ENCODE measurements around the gene AHCY. TPM values are rescaled to one million over a fixed set of nuclear protein-coding genes. Genes with fewer than 3 reads are reported as not detected.

Gene AHCY
- total RNA-seq, 1 experiment from 2014 or later, result 401 TPM

- CTCF ChIA-PET, result interaction anchor here (1.0 kb wide), 1 partner anchor 95 kb away, joined by 7 read pairs; no protein-coding TSS in a partner anchor
- ATAC-seq, result no peak
- H3K9me3 Mint-ChIP-seq, result no peaks in the 10 kb centered on the region
- H3K4me3 Mint-ChIP-seq, result no peak overlapping the region
- TF ChIP-seq RORB (CRISPR knock-in tag; IDR thresholded peaks at IDR 0.05) (no peak), SMAD4 (CRISPR knock-in tag; IDR thresholded peaks at IDR 0.05) (no peak), TEAD1 (CRISPR knock-in tag; IDR thresholded peaks at IDR 0.05) (no peak), ERG (CRISPR knock-in tag; IDR thresholded peaks at IDR 0.05) (no peak), ZNF138 (CRISPR knock-in tag; conservative IDR thresholded peaks at IDR 0.05) (no peak), NR2C2 (CRISPR knock-in tag; IDR thresholded peaks at IDR 0.05) (no peak), NFATC4 (CRISPR knock-in tag; IDR thresholded peaks at IDR 0.05) (no peak), ZSCAN18 (CRISPR knock-in tag; IDR thresholded peaks at IDR 0.05) (no peak), ATF1 (CRISPR knock-in tag; IDR thresholded peaks at IDR 0.05) (no peak)
- H3K36me3 Mint-ChIP-seq, result peaks cover 83% of the 10 kb centered on the region
- POLR2A ChIA-PET, result no interaction called here
- no peaks in the 10 kb centered on the region for H3K4me1 Mint-ChIP-seq
- no peak overlapping the region for H3K27ac Mint-ChIP-seq
- no peak for DNase-seq (ENCODE audit: low spot score)
- no peaks in the 10 kb centered on the region for H3K27me3 Mint-ChIP-seq (ENCODE audit: low read depth)
Observed at GRCh38 chr20:34285450-34285849, 17.7 kb downstream of the AHCY start.

GRCh38 chr20:34283844-34284243 lies 19.3 kb downstream of the AHCY start:
- peaks cover 84% of the 10 kb centered on the region for H3K36me3 Mint-ChIP-seq
- ChIA-PET POLR2A (interaction anchor here (0.7 kb wide), 1 partner anchor 388 kb away, joined by 3 read pairs; no protein-coding TSS in a partner anchor), CTCF (no interaction called here)
- ATAC-seq (no peak), DNase-seq (ENCODE audit: low spot score) (no peak)
- H3K4me3 Mint-ChIP-seq, result no peak overlapping the region
- H3K27me3 Mint-ChIP-seq (ENCODE audit: low read depth), result no peaks in the 10 kb centered on the region
- H3K4me1 Mint-ChIP-seq, result no peaks in the 10 kb centered on the region
- H3K27ac Mint-ChIP-seq, result no peak overlapping the region
- no peaks in the 10 kb centered on the region for H3K9me3 Mint-ChIP-seq
- TF ChIP-seq ZBTB43 (CRISPR knock-in tag; IDR thresholded peaks at IDR 0.05) (no peak), AFF4 (CRISPR knock-in tag; IDR thresholded peaks at IDR 0.05; ENCODE audit: borderline replicate concordance) (no peak), RELA (CRISPR knock-in tag; IDR thresholded peaks at IDR 0.05; ENCODE audit: borderline replicate concordance) (no peak), CREB1 (CRISPR knock-in tag; IDR thresholded peaks at IDR 0.05) (no peak), ZMAT4 (CRISPR knock-in tag; IDR thresholded peaks at IDR 0.05) (no peak), ZNF138 (CRISPR knock-in tag; conservative IDR thresholded peaks at IDR 0.05) (no peak), NR3C1 (CRISPR knock-in tag; conservative IDR thresholded peaks at IDR 0.05; ENCODE audit: low read depth) (no peak), HMGXB4 (CRISPR knock-in tag; IDR thresholded peaks at IDR 0.05) (no peak), SOX15 (CRISPR knock-in tag; IDR thresholded peaks at IDR 0.05) (no peak), ZBTB21 (CRISPR knock-in tag; IDR thresholded peaks at IDR 0.05; ENCODE audit: borderline replicate concordance) (no peak), AR (CRISPR knock-in tag; IDR thresholded peaks at IDR 0.05) (no peak)
